ENCODE data around the gene NOB1.
"Not testable (repeated sequence)": the region's sequence is repeated elsewhere in the genome, so short reads cannot be mapped to it uniquely, and the experiment has no call there.

The NOB1 gene

GRCh38 chr16:69761983-69762813 lies 7.5 kb upstream of the NOB1 start, which contains the start of gene WWP2:
Gene WWP2 (plus strand): TSS chr16:69762332. CDS start chr16:69787011, 24,679 bp downstream.
- peak; percentile 55 to 68 (median 57) for DNase-seq (ENCODE audit: low read depth in 3 of 3)

- not testable (repeated sequence) for DNase-seq (ENCODE audit: low read depth in 3 of 3)
Observed at GRCh38 chr16:69757375-69757774, 2.6 kb upstream of the NOB1 start.

- no peak for DNase-seq (ENCODE audit: low read depth in 3 of 3)
Observed at GRCh38 chr16:69756705-69757104, 2.0 kb upstream of the NOB1 start.

- no peak for DNase-seq (ENCODE audit: low read depth in 3 of 3)
Observed at GRCh38 chr16:69754143-69754468, 620 bp downstream of the NOB1 start.

- DNase-seq (ENCODE audit: low read depth in 3 of 3) = no peak
Observed at GRCh38 chr16:69748694-69749345, 5.9 kb downstream of the NOB1 start.

- no peak for DNase-seq (ENCODE audit: low read depth in 3 of 3)
Observed at GRCh38 chr16:69747115-69747514, 7.6 kb downstream of the NOB1 start.

- no peak for DNase-seq (ENCODE audit: low read depth in 3 of 3)
Observed at GRCh38 chr16:69745959-69746358, 8.8 kb downstream of the NOB1 start.

GRCh38 chr16:69745232-69745612 lies 9.5 kb downstream of the NOB1 start:
- DNase-seq (ENCODE audit: low read depth in 3 of 3) = no peak

- no peak for DNase-seq (ENCODE audit: low read depth in 3 of 3)
Observed at GRCh38 chr16:69744363-69745231, 10.1 kb downstream of the NOB1 start.

GRCh38 chr16:69741951-69742904 lies 12.5 kb downstream of the NOB1 start:
- DNase-seq (ENCODE audit: low read depth in 3 of 3) = no peak

- no peak for DNase-seq (ENCODE audit: low read depth in 3 of 3)
Observed at GRCh38 chr16:69741519-69741918, 13.2 kb downstream of the NOB1 start.

GRCh38 chr16:69732101-69732500 lies 22.6 kb downstream of the NOB1 start:
- DNase-seq (ENCODE audit: low read depth in 3 of 3) = no peak

- DNase-seq (ENCODE audit: low read depth in 3 of 3) = not testable (repeated sequence)
Observed at GRCh38 chr16:69731280-69731679, 23.4 kb downstream of the NOB1 start.

GRCh38 chr16:69729030-69729429 lies 25.7 kb downstream of the NOB1 start:
- not testable (repeated sequence) for DNase-seq (ENCODE audit: low read depth in 3 of 3)

GRCh38 chr16:69727916-69728270 lies 26.8 kb downstream of the NOB1 start:
- DNase-seq (ENCODE audit: low read depth in 3 of 3) = no peak

- DNase-seq (ENCODE audit: low read depth in 3 of 3) = peak; percentile 81 to 92 (median 82)
Observed at GRCh38 chr16:69726313-69727060, 28.2 kb downstream of the NOB1 start, which contains the start of gene NQO1. Gene NQO1 (minus strand): TSS chr16:69726560. CDS start chr16:69726439, 121 bp downstream.

- no peak for DNase-seq (ENCODE audit: low read depth in 3 of 3)
Observed at GRCh38 chr16:69725480-69726312, 29.0 kb downstream of the NOB1 start.

GRCh38 chr16:69724981-69725479 lies 29.7 kb downstream of the NOB1 start:
- DNase-seq (ENCODE audit: low read depth in 3 of 3) = no peak

GRCh38 chr16:69724414-69724873 lies 30.3 kb downstream of the NOB1 start:
- DNase-seq (ENCODE audit: low read depth in 3 of 3) = no peak
